Measurements from ENCODE around the gene SLC12A8.

DNA sequence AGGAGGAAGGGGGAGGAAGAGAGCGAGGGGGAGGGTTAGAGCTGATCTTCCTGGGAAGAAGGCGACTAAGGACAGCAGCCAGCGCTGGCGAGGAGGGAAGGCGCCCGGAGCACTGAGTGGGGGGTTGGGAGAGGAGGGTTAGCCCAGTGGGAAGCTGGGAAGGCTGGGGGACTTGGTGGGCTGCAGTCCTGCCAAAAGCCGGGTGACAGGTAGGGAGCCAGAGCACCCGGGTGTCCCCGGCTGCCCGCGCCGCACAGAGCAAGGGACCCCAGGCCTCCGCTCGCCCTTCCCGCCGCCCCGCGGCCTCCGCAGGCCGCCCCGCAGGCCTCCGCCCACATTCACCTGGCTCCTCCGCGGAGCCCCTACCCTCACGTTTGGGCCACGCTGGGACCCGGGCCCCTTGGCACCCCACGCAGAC is 448 bp downstream of the SLC12A8 start:
- TF ChIP-seq JUND (IDR thresholded peaks at IDR 0.05): no peak
- TF ChIP-seq, protein P1, sequence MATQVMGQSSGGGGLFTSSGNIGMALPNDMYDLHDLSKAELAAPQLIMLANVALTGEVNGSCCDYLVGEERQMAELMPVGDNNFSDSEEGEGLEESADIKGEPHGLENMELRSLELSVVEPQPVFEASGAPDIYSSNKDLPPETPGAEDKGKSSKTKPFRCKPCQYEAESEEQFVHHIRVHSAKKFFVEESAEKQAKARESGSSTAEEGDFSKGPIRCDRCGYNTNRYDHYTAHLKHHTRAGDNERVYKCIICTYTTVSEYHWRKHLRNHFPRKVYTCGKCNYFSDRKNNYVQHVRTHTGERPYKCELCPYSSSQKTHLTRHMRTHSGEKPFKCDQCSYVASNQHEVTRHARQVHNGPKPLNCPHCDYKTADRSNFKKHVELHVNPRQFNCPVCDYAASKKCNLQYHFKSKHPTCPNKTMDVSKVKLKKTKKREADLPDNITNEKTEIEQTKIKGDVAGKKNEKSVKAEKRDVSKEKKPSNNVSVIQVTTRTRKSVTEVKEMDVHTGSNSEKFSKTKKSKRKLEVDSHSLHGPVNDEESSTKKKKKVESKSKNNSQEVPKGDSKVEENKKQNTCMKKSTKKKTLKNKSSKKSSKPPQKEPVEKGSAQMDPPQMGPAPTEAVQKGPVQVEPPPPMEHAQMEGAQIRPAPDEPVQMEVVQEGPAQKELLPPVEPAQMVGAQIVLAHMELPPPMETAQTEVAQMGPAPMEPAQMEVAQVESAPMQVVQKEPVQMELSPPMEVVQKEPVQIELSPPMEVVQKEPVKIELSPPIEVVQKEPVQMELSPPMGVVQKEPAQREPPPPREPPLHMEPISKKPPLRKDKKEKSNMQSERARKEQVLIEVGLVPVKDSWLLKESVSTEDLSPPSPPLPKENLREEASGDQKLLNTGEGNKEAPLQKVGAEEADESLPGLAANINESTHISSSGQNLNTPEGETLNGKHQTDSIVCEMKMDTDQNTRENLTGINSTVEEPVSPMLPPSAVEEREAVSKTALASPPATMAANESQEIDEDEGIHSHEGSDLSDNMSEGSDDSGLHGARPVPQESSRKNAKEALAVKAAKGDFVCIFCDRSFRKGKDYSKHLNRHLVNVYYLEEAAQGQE (IDR thresholded peaks at IDR 0.05; ENCODE audit: low read depth, low read length): no peak

Data from SK-N-SH (cell line).